Motor neuron (in vitro differentiated cells): ENCODE data around the gene ST6GAL1. TPM values are rescaled to one million over a fixed set of nuclear protein-coding genes. Genes with fewer than 3 reads are reported as not detected.
A peak's percentile ranks its signal among the peaks of the same experiment; 100 is the strongest.

Experiments used
- ATAC-seq, 8 experiments: fragments of 200-7000 bp; cut with Tn5 transposase; replicated peaks in 6 of 8; 2 replicates each; pipeline ENCODE4 v1.8.0; 2021; ENCODE audit warnings: mild to moderate bottlenecking in 8 of 8, moderate library complexity in 8 of 8
- H3K27ac ChIP-seq, 2 donors: fragments of 250-450 bp; sonication (Bioruptor Pico); 2 replicates each; pipeline ENCODE4 v1.9.0; 2021; ENCODE audit warnings: antibody characterized with exemption in 2 of 2, mild to moderate bottlenecking in 2 of 2, moderate library complexity in 1 of 2
- H3K4me1 ChIP-seq, 2 donors: fragments of 250-450 bp; sonication (Bioruptor Pico); replicated peaks in 1 of 2; 2 replicates each; pipeline ENCODE4 v1.6.1; 2021; ENCODE audit warnings: antibody characterized with exemption in 2 of 2, mild to moderate bottlenecking in 2 of 2, moderate library complexity in 1 of 2
- H3K4me3 ChIP-seq, 5 donors: fragments of 250-450 bp; sonication (Bioruptor Pico); 2 replicates each; pipeline ENCODE4 v1.9.0; 2021; ENCODE audit warnings: antibody characterized with exemption in 5 of 5, mild to moderate bottlenecking in 5 of 5, moderate library complexity in 4 of 5
- WGBS, 10 experiments: fragments of 450-650 bp; shearing (Covaris generic); methylation state at CpG; one replicate each; pipeline ENCODE4 v1.0.0; 2022; 5-methylcytosine and 5-hydroxymethylcytosine counted together
- in situ Hi-C, 9 experiments: fragments of 400-800 bp; cut with MboI; loops; one replicate each; pipeline ENCODE4 v1.15.0; 2021; ENCODE audit warnings: low sequenced_read_pairs in 9 of 9, low pct_unique_long_range_greater_than_20kb in 2 of 9; ENCODE audit not compliant: unreplicated experiment in 9 of 9
- total RNA-seq, 8 experiments: library from RNA; unstranded; fragments of 300-600 nt; gene quantifications; 2 replicates each; pipeline versions ENCODE4 v1.2.3 to v1.2.4, GENCODE V29; 2022

The ST6GAL1 gene
- total RNA-seq, 8 experiments from 2014 or later: 0.71 to 32.9 (median 18.6) TPM

- Histone ChIP-seq H3K4me1 (no peaks in the 10 kb centered on the region), H3K4me3 (no peak overlapping the region), H3K27ac (no peak overlapping the region)
- WGBS, 10 experiments: 0 to 100% (median 100%) methylated on average over 1 of the region's 1 CpG; no CpG with 5 or more reads in 3 of the 10 experiments
- in situ Hi-C loops: no loop called here
- no peak for ATAC-seq
Observed at GRCh38 chr3:187036394-187036793, 106.1 kb downstream of the ST6GAL1 start.

- no peak overlapping the region for H3K4me3 ChIP-seq
- H3K4me1 ChIP-seq: no peaks in the 10 kb centered on the region
- ATAC-seq: no peak
- 43 to 100% (median 83%) methylated on average over 1 to 9 of the region's 10 CpGs; no CpG with 5 or more reads in 1 of the 10 experiments for WGBS, 10 experiments
- no peak overlapping the region for H3K27ac ChIP-seq
- in situ Hi-C loops: no loop called here
Observed at GRCh38 chr3:187039100-187039722, 108.9 kb downstream of the ST6GAL1 start.

GRCh38 chr3:187039723-187040414, 109.5 kb downstream of the ST6GAL1 start:
- Histone ChIP-seq H3K4me3 (no peak overlapping the region), H3K4me1 (no peaks in the 10 kb centered on the region), H3K27ac (no peak overlapping the region)
- in situ Hi-C loops: no loop called here
- WGBS, 10 experiments: 20 to 100% (median 98%) methylated on average over 1 to 5 of the region's 6 CpGs; no CpG with 5 or more reads in 1 of the 10 experiments
- ATAC-seq: no peak

GRCh38 chr3:187040516-187041361, 110.4 kb downstream of the ST6GAL1 start:
- no peaks in the 10 kb centered on the region for H3K4me1 ChIP-seq
- no peak overlapping the region for H3K27ac ChIP-seq
- peak in 2 of 8 experiments; percentile 51 to 75 for ATAC-seq
- no peak overlapping the region for H3K4me3 ChIP-seq
- in situ Hi-C loops: no loop called here
- 13 to 100% (median 91%) methylated on average over 1 to 5 of the region's 5 CpGs for WGBS, 10 experiments

GRCh38 chr3:187041362-187042307, 111.3 kb downstream of the ST6GAL1 start:
- in situ Hi-C loops: no loop called here
- Histone ChIP-seq H3K4me3 (no peak overlapping the region), H3K4me1 (no peaks in the 10 kb centered on the region), H3K27ac (no peak overlapping the region)
- WGBS, 10 experiments: 36 to 100% (median 82%) methylated on average over 1 to 8 of the region's 8 CpGs
- ATAC-seq: no peak

- Histone ChIP-seq H3K27ac (no peak overlapping the region), H3K4me3 (no peak overlapping the region), H3K4me1 (no peaks in the 10 kb centered on the region)
- ATAC-seq: no peak
- 72 to 100% (median 89%) methylated on average over 1 to 5 of the region's 5 CpGs; no CpG with 5 or more reads in 1 of the 10 experiments for WGBS, 10 experiments
- in situ Hi-C loops: no loop called here
Observed at GRCh38 chr3:187042346-187042745, 112.0 kb downstream of the ST6GAL1 start.

GRCh38 chr3:187042874-187043458, 112.6 kb downstream of the ST6GAL1 start:
- H3K4me3 ChIP-seq: no peak overlapping the region
- H3K27ac ChIP-seq: no peak overlapping the region
- ATAC-seq: no peak
- in situ Hi-C loops: no loop called here
- no peaks in the 10 kb centered on the region for H3K4me1 ChIP-seq
- WGBS, 10 experiments: 17 to 100% (median 100%) methylated on average over 1 to 2 of the region's 8 CpGs; no CpG with 5 or more reads in 4 of the 10 experiments

- H3K27ac ChIP-seq: no peak overlapping the region
Observed at GRCh38 chr3:187044206-187044605, 113.9 kb downstream of the ST6GAL1 start.

GRCh38 chr3:187044867-187045552, 114.7 kb downstream of the ST6GAL1 start:
- no peak for ATAC-seq
- Histone ChIP-seq H3K27ac (no peak overlapping the region), H3K4me1 (no peaks in the 10 kb centered on the region), H3K4me3 (no peak overlapping the region)
- in situ Hi-C loops: no loop called here
- 10 to 96% (median 80%) methylated on average over 1 to 4 of the region's 4 CpGs; no CpG with 5 or more reads in 1 of the 10 experiments for WGBS, 10 experiments

More at GRCh38 chr3:187044206-187044605, 113.9 kb downstream of the ST6GAL1 start:
- WGBS, 10 experiments: 50 to 100% (median 94%) methylated on average over 1 to 3 of the region's 3 CpGs; no CpG with 5 or more reads in 1 of the 10 experiments
- no peak overlapping the region for H3K4me3 ChIP-seq
- H3K4me1 ChIP-seq: no peaks in the 10 kb centered on the region
- in situ Hi-C loops: no loop called here
- ATAC-seq: no peak

- Histone ChIP-seq H3K27ac (no peak overlapping the region), H3K4me1 (no peaks in the 10 kb centered on the region), H3K4me3 (no peak overlapping the region)
- in situ Hi-C loops: no loop called here
- 45 to 100% (median 88%) methylated on average over 1 to 2 of the region's 2 CpGs; no CpG with 5 or more reads in 1 of the 10 experiments for WGBS, 10 experiments
- ATAC-seq: no peak
Observed at GRCh38 chr3:187046033-187046432, 115.7 kb downstream of the ST6GAL1 start.

- Histone ChIP-seq H3K4me3 (no peak overlapping the region), H3K27ac (no peak overlapping the region), H3K4me1 (no peaks in the 10 kb centered on the region)
- ATAC-seq: no peak
- in situ Hi-C loops: no loop called here
- WGBS, 10 experiments: 0 to 100% (median 71%) methylated on average over 1 to 4 of the region's 5 CpGs; no CpG with 5 or more reads in 2 of the 10 experiments
Observed at GRCh38 chr3:187049462-187050101, 119.3 kb downstream of the ST6GAL1 start.
